Tibial nerve (tissue), 4 donors: ENCODE data around the gene KDM4C.

ENCODE experiments used
- EP300 ChIP-seq, 2 donors: sonication (generic); formaldehyde crosslinking; IDR thresholded peaks; one replicate each; pipeline ENCODE4 v1.6.1; 2017; ENCODE audit warnings: antibody characterized with exemption in 2 of 2, mild to moderate bottlenecking in 1 of 2
- POLR2A ChIP-seq, 2 donors: fragments of 450-650 bp; IDR thresholded peaks; one replicate each; pipeline ENCODE4 v1.6.1; 2017; ENCODE audit warnings: antibody characterized with exemption in 2 of 2, mild to moderate bottlenecking in 2 of 2, moderate library complexity in 2 of 2
- TF ChIP-seq, protein P1 (sequence below), 5 experiments: fragments of 200-600 bp in 3 of 5; fragments of 450-650 bp in 2 of 5; sonication (generic) in 3 of 5; IDR thresholded peaks; one replicate each; pipeline ENCODE4 v1.5.1; 2016 to 2019; ENCODE audit warnings: antibody characterized with exemption in 5 of 5, mild to moderate bottlenecking in 3 of 5, moderate library complexity in 2 of 5

DNA sequence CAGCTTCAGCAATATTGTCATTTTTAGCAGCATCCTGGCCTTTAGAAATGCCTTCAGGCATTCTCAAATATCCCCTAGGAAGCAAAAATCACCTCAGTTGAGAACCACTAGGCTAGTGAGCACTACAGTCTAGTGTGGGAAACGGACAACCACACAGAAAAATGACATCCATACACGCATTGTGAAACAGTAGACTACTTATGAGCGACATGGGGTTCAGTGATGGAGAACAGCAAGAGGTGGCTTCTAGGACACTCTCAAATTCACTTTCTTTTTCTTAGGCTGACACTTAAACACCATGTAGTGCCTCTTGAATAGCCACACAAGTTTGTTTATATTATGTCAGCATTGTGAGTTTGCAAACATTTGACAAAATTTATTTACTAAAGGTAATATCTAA is 203.0 kb downstream of the KDM4C start:
- TF ChIP-seq, protein P1, sequence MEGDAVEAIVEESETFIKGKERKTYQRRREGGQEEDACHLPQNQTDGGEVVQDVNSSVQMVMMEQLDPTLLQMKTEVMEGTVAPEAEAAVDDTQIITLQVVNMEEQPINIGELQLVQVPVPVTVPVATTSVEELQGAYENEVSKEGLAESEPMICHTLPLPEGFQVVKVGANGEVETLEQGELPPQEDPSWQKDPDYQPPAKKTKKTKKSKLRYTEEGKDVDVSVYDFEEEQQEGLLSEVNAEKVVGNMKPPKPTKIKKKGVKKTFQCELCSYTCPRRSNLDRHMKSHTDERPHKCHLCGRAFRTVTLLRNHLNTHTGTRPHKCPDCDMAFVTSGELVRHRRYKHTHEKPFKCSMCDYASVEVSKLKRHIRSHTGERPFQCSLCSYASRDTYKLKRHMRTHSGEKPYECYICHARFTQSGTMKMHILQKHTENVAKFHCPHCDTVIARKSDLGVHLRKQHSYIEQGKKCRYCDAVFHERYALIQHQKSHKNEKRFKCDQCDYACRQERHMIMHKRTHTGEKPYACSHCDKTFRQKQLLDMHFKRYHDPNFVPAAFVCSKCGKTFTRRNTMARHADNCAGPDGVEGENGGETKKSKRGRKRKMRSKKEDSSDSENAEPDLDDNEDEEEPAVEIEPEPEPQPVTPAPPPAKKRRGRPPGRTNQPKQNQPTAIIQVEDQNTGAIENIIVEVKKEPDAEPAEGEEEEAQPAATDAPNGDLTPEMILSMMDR (IDR thresholded peaks at IDR 0.05): no peak
- TF ChIP-seq EP300 (IDR thresholded peaks at IDR 0.05): no peak
- no peak for TF ChIP-seq POLR2A (IDR thresholded peaks at IDR 0.05)
